ENCODE data around the gene RAD18. TPM values are rescaled to one million over a fixed set of nuclear protein-coding genes. Genes with fewer than 3 reads are reported as not detected.
A peak's percentile ranks its signal among the peaks of the same experiment; 100 is the strongest.

RAD18 gene
- total RNA-seq, 1 experiment from 2014 or later, result 18.0 TPM

DNA sequence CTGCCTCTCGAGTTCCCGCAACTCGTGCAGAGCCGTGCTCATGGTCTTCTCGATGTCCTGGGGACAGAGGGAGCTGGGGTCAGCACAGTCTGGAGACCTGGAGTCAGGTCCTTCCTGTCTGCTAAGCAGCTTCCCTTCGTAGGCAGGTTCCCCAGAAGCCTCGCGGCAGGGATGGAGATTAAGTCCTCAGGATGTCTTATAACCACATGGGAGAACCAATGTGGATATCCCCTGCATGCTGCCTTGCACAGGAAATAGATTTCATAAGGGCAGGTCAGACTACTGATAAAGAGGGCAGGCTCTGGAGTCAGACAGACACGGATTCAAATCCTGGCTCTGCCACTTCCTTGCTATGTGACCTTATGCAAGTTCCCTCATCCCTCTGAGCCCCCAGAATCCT, 22.6 kb upstream of the RAD18 start:
- DNase-seq (ENCODE audit: low read depth), result no peak

DNA sequence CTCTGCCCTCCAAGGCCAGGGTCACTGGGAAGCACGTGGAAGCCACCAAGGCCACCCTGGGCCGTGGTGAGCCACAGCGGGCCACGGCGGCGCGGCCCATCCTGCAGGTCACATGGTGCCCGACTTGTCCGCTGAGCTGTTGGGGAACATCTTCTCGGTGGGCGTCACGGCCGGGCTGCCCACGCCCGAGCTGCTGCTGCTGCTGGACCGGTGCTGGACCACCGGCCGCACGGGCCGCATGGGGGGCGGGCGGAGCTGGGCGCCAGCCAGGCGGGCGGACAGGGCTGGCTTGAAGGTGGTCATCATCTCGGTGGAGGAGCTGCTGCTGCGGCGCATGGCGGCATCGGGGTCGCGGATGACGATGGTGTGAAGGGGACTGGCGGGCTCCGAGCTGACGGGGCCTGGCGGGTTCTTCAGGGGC, 22.1 kb upstream of the RAD18 start:
- DNase-seq (ENCODE audit: low read depth), result no peak

DNA sequence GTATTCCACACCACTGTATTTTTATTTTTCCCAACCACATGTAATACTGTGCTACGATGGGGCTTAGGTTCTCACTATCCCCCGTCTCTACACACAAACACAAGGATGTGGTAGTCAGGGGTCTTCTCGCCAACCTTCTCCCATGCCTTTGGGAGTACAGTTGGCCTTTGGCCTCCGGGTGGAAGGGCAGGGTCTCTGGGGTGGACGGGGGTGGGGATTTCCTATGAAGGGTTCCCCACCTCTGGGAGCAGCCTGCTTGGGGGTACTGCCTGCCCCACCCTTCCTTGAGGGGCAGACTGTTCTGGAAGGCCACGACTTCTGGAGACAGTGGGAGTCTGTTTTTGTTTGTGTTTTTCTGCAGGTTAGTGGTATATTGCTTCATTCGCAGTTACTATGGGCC, 21.3 kb upstream of the RAD18 start:
- no peak for DNase-seq (ENCODE audit: low read depth)

DNA sequence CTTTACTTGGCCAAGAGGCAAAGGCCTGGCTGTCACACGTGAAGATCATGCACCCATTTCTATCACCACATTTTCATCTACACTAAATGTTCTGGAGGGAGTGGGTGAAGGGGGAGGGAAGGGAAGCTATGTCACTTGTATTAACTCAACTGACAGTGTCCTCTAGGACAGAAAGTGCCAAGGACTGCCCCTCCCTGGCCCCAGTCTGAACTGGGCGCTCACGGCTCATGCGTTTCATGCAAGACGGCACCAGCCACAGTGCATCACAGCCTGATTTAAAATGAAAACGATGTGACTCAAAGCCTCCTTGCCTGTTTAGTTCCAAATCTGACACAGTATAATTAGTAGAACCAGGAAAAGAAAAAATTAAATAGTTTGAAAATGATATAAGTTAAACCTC, 20.8 kb upstream of the RAD18 start:
- DNase-seq (ENCODE audit: low read depth), result no peak

DNA sequence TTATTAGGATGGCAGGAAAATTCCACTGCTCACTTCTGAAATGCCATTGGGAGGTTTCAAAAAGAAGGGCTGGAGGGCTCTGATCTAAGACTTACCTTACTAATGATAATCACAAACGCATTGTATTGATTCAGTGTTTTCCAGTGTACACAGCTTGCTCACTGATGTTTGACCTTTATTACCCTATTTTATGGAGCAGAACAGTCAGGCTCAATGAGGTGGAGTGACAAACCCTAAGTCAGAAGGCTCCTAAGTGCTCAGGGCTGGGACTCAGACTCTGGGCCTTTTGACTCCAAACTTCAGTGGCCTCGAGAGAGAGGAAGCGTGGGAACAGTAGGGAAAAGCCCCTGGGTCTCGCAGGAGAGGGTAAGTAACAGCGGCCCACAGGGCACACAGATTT, 20.3 kb upstream of the RAD18 start:
- no peak for DNase-seq (ENCODE audit: low read depth)

DNA sequence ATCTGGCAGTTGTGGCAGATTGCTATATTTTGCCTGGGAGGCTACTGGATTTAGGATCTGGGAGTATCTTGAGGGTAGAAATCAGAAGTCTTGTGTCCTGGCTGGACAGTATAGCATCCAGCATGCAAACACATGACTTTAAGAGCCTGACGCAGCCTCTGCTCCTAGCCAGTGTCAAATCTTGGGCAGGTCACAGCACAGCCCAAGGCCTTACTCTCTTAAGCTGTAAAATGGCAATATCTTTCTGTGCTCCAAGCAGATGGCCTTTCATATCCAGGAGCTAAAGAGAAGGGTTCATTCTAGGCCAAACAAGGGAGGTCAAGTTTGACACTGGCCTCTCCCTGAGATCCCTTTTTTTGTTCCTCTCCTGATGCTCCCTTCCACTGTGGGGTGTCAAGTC, 19.8 kb upstream of the RAD18 start:
- DNase-seq (ENCODE audit: low read depth), result no peak

DNA sequence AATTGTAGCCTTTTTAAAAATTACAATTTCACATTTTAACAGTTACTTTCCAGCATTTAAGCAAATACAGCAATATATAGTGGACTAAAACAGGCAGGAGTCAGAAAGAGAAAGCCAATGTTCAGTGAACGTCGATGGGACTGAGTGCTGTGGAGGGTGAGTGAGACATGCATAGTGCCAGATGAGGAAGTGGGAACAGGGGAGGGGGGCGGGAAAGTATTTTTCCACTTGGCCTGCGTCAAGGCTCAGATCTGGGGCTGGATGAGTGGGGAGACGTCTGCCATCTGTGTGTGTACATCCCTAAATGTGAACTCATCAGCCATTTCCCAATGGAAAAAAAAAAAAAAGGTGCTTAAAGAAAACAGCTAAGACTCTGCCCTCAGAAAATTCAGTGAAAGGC, 19.2 kb upstream of the RAD18 start:
- DNase-seq (ENCODE audit: low read depth), result no peak

DNA sequence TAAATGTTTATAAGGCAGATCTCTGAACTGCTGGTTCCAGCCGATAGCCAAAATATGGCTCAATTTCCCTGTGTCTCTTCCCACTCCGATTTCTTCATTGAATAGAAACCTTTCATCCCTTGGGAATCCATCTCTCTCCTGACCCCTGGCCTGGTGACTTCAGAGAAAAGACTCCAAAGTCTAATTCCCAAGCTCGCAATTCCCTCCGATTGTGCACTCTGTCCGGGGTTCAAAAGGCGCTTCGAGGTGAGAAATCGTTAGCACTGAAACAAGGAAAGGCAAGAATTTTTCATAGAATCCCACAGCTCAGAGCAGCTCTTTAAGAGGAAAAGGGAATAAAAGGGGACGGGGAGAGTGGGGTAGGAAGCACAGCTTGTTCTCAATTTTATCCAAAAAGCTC, 18.4 kb upstream of the RAD18 start:
- DNase-seq (ENCODE audit: low read depth), result no peak

DNA sequence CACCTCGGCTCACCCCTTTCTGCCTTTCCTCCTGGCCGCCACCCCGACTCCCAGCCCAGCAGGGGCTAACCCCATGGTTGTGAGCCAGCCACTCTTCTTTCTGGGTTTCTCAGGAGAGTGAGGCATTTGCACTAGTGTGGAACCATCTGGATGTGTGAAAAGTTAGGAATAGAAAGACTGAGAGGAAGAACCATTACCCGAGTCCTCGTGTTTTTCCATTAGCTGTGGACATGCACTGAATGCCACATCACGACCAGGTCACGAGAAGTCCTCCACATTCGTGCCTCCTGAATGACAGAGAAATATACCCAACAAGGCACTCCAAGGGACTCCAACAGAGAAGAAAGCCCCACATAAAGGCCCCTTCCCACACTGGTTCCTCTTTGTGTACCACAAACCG, 18.0 kb upstream of the RAD18 start:
- DNase-seq (ENCODE audit: low read depth), result no peak

DNA sequence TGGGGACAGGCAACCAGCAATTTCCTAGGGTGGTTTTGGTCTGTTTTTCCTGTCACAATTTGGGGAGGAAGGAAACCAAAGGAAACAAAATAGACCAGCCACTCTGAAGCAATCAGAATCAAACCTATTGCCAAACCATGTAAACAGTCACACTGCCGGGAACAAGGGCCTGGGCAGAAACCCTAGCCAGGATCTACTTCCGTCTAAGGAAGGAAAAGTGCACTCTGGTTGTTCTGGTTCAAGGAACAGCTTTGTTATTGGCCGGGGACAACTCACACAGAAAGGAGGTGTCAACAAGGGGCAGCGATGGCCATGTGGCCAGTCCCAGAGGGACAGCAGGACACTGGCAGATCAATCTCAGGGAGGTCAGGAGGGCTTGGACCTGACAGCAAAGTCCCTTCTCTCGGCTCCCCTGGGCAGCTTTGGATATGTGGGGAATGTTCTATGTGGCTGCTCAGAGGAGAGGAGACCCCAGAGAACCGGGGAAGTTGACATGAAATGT, 17.5 kb upstream of the RAD18 start:
- DNase-seq (ENCODE audit: low read depth), result no peak

DNA sequence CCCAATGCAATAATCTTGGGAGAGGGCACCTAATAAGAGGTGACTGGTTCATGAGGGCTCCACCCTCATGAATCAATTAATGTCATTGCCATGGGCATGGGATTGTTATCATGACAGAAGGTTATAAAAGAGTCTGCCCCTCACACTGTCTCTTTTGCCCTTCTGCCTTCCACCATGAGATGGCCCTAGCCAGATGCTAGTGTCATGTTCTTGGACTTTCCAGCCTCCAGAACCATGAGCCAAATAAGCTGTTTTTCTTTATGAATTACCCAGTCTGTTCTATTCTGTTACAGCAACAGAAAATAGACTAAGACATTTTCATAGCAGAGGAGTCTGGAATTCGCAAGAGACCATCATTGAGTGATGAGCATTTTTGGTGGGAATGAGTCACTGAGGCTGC, 16.0 kb upstream of the RAD18 start:
- no peak for DNase-seq (ENCODE audit: low read depth)

DNA sequence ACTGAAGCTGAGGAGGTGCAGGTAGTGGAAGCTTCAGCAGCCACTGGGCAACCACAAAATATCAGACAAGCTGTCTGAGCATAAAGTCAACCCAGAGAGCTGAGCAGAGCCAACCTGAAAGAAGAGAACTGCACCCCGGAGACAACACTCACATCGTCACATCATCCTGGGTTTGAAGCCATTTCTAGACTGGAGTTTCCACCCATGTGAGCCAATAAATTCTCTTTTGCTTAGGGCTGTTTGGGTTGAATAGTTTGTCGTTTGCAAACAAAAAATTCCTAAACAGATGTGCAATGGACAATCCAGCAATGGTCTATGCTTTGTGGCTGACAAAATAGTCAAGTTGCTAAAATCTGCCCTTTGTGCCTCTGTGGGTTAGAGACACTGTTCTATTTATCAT, 15.3 kb upstream of the RAD18 start:
- DNase-seq (ENCODE audit: low read depth), result no peak

DNA sequence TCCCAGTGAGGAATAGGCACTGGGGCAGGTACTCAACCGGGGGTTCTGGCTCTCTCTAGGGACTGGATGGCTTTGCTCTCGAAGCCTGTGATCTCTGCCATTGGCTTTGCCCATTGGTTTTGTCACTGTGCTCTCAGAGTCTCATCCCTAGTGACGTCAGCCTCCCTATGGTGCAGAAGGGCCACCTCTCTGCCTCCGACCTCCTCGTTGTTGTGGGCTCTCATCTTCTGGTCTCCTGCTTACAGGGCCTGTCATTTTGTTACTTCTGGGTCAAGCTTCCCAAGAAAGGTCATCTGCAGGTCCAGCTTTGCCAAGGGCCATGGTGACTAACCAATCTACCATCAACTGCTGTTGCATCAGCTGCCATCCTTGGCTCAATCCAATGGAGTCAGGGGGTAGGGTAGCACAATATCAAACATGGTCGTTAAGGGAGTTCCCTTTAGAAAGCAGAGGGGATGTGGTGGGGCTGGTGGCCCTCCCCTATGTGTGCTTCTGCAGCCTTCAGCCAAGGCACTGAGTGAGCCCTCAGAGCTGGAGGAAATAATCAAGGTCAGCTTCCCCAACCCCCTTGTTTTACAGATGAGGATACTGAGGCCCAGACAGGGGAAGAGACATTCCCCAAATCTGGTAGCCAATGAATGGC, 13.4 kb upstream of the RAD18 start:
- no peak for DNase-seq (ENCODE audit: low read depth)

DNA sequence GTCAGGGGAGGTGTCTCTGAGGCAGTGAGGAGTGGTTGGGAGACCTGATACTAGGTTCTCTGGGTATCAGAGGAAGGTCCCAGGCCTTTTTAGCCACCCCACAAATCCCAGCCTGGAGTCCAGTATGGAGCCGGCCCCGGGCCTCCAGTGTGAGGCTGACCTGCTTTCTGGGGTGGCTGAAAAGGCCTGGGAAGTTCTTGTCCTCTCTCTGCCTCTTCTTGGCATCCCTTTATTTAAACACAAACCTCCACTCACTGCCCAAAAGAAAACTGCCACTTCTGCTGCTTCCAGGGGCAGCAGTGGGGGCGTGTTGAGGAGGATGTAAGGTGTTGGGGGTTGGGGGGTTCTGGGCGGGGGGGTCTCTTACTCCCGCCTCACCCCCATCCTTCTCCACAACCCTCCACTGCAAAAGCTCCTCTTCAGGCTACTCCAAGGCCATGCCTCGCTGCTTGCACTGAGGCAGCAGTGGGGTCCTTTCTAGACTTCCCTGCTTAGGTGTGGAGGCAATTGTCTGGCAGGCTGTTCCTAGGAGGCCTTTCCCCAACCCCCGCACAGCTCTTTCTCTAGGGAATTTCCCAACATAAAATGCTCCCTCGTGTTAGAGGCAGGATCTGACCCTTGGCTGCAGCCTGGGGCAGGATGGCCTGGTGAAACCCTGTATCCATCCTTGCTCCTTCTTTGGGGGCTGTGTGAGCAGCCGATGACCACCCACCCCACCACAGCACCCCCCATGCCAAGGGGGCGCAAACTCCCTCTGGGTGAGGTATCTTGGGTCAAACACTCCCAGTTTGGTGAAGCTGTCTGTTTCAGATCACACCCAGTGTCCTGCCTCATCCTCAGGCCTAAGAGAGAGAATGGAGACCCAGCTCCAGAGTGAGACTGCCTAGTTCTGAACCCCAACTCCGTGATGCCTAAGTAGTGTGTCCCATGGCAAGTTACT, 12.1 kb upstream of the RAD18 start:
- DNase-seq (ENCODE audit: low read depth), result no peak

DNA sequence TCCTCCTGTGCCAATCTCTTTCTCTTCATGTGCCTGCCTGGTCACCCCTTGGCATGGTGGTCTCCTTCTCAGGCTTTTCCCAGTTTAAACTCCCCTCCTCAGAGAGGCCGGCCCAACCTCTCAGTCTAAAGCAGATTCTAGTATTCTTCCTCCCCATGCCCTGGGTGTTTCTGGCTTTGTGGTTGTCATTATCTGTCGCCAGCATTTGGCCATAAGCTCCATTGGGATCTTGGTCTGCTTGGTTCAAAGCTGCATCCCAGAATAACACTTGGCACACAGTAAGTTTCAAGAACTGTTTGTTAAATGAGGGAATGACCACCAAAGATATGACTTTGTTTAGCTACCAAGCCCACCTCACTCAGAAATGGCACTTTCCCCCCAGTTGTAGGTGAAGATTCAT, 11.2 kb upstream of the RAD18 start:
- no peak for DNase-seq (ENCODE audit: low read depth)

DNA sequence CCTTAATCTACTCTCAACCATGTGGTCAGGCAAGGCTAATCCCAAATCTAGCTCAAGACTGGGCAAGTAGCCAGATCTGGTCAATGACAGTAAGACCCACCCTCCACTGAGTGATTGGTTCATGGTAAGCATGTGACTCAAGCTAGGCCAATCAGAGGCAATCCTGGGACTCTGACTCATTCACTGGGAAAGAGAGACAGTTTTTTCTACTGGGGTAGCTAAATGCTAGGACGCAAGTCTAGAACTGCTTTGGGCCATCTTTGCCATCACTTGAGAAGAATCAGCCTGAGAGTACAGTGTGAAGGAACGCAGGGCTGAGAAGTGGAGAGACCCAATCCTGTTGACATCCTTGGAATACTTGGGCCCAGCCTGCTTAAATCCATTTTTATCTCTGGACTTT, 9.4 kb upstream of the RAD18 start:
- DNase-seq (ENCODE audit: low read depth), result peak; percentile 58

DNA sequence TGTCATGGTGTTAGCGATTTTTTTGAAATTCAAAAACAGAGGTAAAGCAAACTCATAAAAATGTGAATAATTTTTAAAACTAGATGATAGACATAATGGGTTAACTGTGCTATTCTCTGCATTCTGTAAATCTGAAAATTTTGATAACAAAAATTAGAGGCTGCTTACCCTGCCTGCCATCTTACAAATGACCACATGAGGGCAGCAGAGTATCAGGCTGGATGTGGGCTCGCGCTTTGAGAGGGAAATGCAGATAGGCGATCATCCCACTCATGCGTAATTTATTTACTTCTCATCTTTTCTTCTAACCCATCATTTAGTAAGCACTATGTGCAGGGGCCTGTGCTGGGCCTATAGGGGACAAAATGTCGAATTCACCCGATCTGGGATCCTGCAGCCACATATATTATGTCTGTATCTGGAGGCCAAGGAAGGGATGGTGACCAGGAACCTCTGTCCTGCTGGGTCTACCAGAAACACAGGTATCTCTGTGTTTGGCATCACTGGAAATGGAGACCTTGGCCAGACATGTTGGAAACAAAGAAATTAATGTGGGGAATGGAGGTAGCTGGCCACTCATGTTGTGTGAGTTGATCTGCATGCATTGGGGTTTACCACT, 7.8 kb upstream of the RAD18 start:
- peak; percentile 53 for DNase-seq (ENCODE audit: low read depth)

DNA sequence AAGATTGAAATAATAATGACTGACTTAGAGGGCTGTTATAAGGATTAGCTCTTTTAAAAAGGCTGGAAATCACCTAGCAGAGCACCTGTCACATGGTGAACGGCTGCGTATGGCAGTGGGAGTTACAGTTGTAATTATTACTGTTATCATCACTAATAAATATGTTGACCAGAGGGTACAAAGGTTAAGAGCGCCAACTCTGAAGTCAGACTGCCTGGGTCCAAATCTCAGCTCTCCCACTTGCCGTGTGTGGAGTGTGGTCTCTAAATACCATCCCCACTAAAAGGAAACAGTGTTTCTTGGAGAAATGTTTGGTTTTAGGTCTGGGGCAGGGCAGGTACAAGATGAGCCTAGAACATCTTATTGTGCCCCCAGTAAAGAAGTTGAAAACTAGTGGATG, 6.0 kb upstream of the RAD18 start:
- DNase-seq (ENCODE audit: low read depth), result no peak

DNA sequence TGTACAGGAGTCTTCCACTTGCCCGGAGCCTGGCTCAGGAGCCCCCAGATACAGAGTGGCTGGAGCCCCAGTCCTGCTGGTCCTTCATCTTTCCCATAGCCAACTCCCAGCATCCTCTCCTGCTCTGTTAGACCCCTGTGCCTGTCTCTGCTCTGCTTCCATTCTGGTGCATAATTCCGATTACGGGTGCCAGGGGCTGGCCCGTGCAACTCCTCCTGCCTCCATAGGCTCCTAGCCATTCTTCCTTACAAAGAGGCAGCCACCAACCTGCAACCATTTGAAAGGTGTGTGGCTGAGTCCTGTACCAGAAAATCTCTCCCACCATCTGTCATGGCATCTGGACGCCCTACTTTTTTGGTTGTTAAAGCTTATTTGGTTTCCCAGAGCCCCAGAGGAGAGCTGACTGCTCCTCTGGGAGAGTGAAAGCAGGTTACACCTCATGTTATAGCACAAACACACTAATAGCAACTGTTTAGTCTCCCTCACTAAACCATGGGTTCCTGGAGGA, 5.2 kb upstream of the RAD18 start:
- DNase-seq (ENCODE audit: low read depth), result no peak

DNA sequence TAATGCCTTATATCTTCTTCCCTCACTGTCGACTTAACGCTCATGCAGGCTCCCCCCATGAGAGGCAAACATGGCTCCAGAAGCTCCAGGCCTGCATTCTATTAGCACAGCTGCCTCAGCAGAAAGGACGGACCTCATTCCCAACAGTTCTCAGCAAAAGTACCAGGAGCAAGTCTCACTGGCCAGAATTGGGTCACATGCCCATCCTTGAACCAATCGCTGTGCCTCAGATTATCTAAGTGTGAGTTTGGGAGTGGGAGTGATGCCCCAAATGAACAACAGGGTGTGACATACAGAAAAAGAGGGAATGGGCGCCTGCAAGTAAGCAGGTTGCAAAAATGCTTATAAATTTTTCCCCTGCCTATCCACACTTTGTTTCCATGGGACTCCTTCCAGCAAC, 4.3 kb upstream of the RAD18 start:
- no peak for DNase-seq (ENCODE audit: low read depth)

DNA sequence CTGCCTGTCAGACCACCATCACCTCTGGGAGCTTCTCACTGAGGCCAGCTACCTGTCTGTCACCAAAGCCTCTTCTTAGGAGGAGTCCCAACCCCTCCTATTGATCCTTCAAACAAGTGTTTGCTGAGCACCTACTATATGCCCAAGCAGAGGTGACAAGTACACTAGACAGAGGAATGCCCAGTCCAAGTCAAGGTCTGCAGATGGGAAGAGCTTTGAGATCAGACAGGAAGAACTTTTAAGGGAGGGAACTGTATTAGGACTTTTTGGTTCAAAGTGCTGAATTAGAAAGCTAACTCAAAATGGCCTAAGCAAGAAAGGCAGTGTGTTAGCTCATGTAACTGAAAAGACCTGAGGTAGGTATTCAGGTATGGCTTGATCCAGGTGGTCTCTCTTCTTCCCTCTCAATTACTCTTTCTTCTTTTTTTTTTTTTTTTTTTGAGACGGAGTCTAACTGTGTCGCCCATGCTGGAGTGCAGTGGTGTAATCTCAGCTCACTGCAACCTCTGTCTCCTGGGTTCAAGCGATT, 3.6 kb upstream of the RAD18 start:
- DNase-seq (ENCODE audit: low read depth), result no peak

DNA sequence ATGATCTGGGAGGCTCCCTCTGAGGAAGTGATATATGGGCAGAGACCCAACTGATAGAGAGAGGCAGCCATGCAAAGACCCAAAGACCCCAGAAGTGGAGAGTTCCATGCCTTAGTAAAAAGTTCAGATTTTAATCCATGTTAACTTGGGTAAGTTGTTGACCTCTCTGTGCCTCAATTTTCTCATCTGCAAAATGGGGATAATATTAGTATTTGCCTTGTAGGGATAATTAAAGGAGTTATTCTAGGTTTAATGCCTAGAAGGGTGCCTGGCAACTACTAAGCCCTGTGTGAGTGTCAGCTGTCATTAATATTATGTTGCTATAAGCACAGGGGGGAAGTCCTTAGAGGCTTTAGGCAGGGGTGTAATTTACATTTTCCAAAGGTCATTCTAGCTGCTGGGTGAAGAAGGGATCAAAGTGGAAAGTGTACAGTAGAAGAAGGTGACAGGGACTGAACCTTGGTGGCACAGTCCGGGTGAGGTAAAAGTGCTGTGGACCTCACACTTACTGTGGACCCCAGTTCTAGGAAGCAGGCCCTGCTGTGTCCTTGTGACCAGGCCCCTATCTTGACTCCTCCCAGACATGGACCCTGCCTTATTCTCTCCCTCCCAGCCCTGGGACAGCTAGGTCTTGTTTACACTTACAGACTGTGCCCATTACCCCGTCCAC, 3.0 kb upstream of the RAD18 start:
- DNase-seq (ENCODE audit: low read depth), result no peak
